GM12878 (cell line): ENCODE data around the gene AKAP13. TPM values are rescaled to one million over a fixed set of nuclear protein-coding genes. Genes with fewer than 3 reads are reported as not detected.

Experiments
- ATAC-seq: fragments of 200-7000 bp; cut with Tn5 transposase; 3 replicates; pipeline ENCODE4 v1.9.1; 2020; ENCODE audit warnings: mild to moderate bottlenecking, moderate library complexity
- BruUV-seq: library from RNA; stranded (reverse); fragments of 400-500 nt; replicated peaks from 2 replicates; lab custom pipeline; 2021; lab: Mats Ljungman, UMichigan
- CTCF ChIA-PET: fragments of 300-600 bp; sonication (Branson Sonifier 250); formaldehyde crosslinking; extraction: SDS; loops from one replicate; lab custom pipeline; 2021; ENCODE audit warnings: inconsistent platforms; lab: Yijun Ruan, JAX
- POLR2A ChIA-PET: fragments of 350-600 bp; formaldehyde crosslinking; extraction: SDS; loops from one replicate; lab custom pipeline; 2021; ENCODE audit warnings: inconsistent platforms; lab: Charles Lee
- RAD21 ChIA-PET: fragments of 300-600 bp; sonication (Branson Sonifier 250); formaldehyde crosslinking; loops from one replicate; lab custom pipeline; 2023; ENCODE audit warnings: antibody characterized with exemption; ENCODE audit not compliant: unreplicated experiment; lab: Charles Lee
- SMC1A ChIA-PET: fragments of 300-600 bp; sonication (Branson Sonifier 250); formaldehyde crosslinking; loops from one replicate; lab custom pipeline; 2023; ENCODE audit not compliant: unreplicated experiment, uncharacterized antibody; lab: Charles Lee
- DNase-seq: peaks from one replicate; pipeline ENCODE4 v3.0.0-alpha.2; 2011; ENCODE audit warnings: low read depth, low spot score
- FAIRE-seq: peaks from 3 replicates; lab custom pipeline; 2011; peaks lifted over from hg19 to GRCh38; lab: Jason Lieb, UNC
- H2AFZ ChIP-seq: 2 replicates; pipeline ENCODE4 v1.6.0; 2011; ENCODE audit warnings: low read depth, low read length, control low read depth; ENCODE audit not compliant: control insufficient read depth
- H3K27ac ChIP-seq: 2 replicates; pipeline ENCODE4 v1.5.1; 2011; ENCODE audit warnings: control low read depth; ENCODE audit not compliant: control insufficient read depth, insufficient read depth
- H3K27me3 ChIP-seq, 2 experiments: replicated peaks in 1 of 2; 2 replicates each; pipeline versions ENCODE4 v1.6.0 to v1.6.1; 2011; ENCODE audit warnings: low read length in 1 of 2; ENCODE audit not compliant: control insufficient read depth in 2 of 2, insufficient read depth in 2 of 2
- H3K36me3 ChIP-seq, 2 experiments: 2 replicates each; pipeline ENCODE4 v1.5.1; 2011; ENCODE audit warnings: low read length in 1 of 2; ENCODE audit not compliant: control insufficient read depth in 2 of 2, insufficient read depth in 2 of 2
- H3K4me1 ChIP-seq: 2 replicates; pipeline ENCODE4 v1.6.1; 2011; ENCODE audit warnings: mild to moderate bottlenecking, low read length, moderate library complexity, mixed read lengths; ENCODE audit not compliant: control insufficient read depth, insufficient read depth
- H3K4me2 ChIP-seq: 2 replicates; pipeline ENCODE4 v1.6.0; 2011; ENCODE audit warnings: control low read depth; ENCODE audit not compliant: control insufficient read depth, insufficient read depth
- H3K4me3 ChIP-seq: fragments of 200-600 bp; sonication (generic); 2 replicates; pipeline ENCODE4 v1.5.1; 2016
- H3K79me2 ChIP-seq: 2 replicates; pipeline ENCODE4 v1.6.0; 2011; ENCODE audit warnings: low read length; ENCODE audit not compliant: control insufficient read depth, insufficient read depth
- H3K9ac ChIP-seq: 2 replicates; pipeline ENCODE4 v1.8.0; 2011; ENCODE audit warnings: low read length, control low read depth, mixed read lengths; ENCODE audit not compliant: control insufficient read depth, insufficient read depth
- H3K9me3 ChIP-seq: replicated peaks from 3 replicates; pipeline ENCODE4 v1.5.1; 2011; ENCODE audit warnings: mild to moderate bottlenecking, low read length; ENCODE audit not compliant: control insufficient read depth, insufficient read depth
- H4K20me1 ChIP-seq: 2 replicates; pipeline ENCODE4 v1.6.0; 2011; ENCODE audit not compliant: control insufficient read depth, insufficient read depth
- BCLAF1 ChIP-seq: fragments of 450-650 bp; IDR thresholded peaks from 2 replicates; pipeline ENCODE4 v1.6.1; 2017; ENCODE audit warnings: antibody characterized with exemption, mild to moderate bottlenecking, moderate library complexity
- CEBPZ ChIP-seq: fragments of 150-350 bp; IDR thresholded peaks from 2 replicates; pipeline ENCODE4 v1.6.1; 2016; ENCODE audit warnings: low read depth, low read length
- E4F1 ChIP-seq: fragments of 450-650 bp; IDR thresholded peaks from 2 replicates; pipeline ENCODE4 v1.6.1; 2018; ENCODE audit warnings: borderline replicate concordance, mild to moderate bottlenecking; ENCODE audit not compliant: partially characterized antibody
- ESRRA ChIP-seq: IDR thresholded peaks from 2 replicates; pipeline ENCODE4 v1.6.1; 2012; ENCODE audit warnings: mild to moderate bottlenecking, low read length, improper control_type of control experiment
- JUND ChIP-seq: IDR thresholded peaks from 2 replicates; pipeline ENCODE4 v1.6.1; 2012; ENCODE audit warnings: low read depth, mild to moderate bottlenecking, low read length, improper control_type of control experiment, moderate library complexity
- MAX ChIP-seq: IDR thresholded peaks from 2 replicates; pipeline ENCODE4 v1.6.1; 2012; ENCODE audit warnings: low read depth, low read length, improper control_type of control experiment
- MLLT1 ChIP-seq: fragments of 450-650 bp; IDR thresholded peaks from 2 replicates; pipeline ENCODE4 v1.6.1; 2016; ENCODE audit warnings: mild to moderate bottlenecking
- MTA2 ChIP-seq: fragments of 450-650 bp; IDR thresholded peaks from 2 replicates; pipeline ENCODE4 v1.6.1; 2016; ENCODE audit warnings: low read depth, mild to moderate bottlenecking, moderate library complexity
- SUZ12 ChIP-seq: fragments of 200-600 bp; sonication (generic); IDR thresholded peaks from one replicate; pipeline ENCODE4 v1.6.1; 2018; ENCODE audit warnings: antibody characterized with exemption, mild to moderate bottlenecking; ENCODE audit not compliant: unreplicated experiment
- TCF7 ChIP-seq: IDR thresholded peaks from 2 replicates; pipeline ENCODE4 v1.6.1; 2014; ENCODE audit warnings: antibody characterized with exemption, borderline replicate concordance
- WRNIP1 ChIP-seq: IDR thresholded peaks from 2 replicates; pipeline ENCODE4 v1.6.1; 2011; ENCODE audit warnings: low read depth, low read length, improper control_type of control experiment, borderline replicate concordance
- WGBS: methylation state at CpG from one replicate; pipeline ENCODE4 v1.1.6; 2016; ENCODE audit warnings: low lambda C conversion rate; ENCODE audit not compliant: insufficient replicate concordance, insufficient coverage; ENCODE audit errors: missing lambda C conversion rate; 5-methylcytosine and 5-hydroxymethylcytosine counted together
- in situ Hi-C: fragments of 300-500 bp; cut with MboI; formaldehyde crosslinking; loops from 9 replicates; pipeline ENCODE4 v1.14.3; 2018; ENCODE audit warnings: mixed read lengths
- intact Hi-C: fragments of 100-400 bp; cut with micrococcal nuclease; formaldehyde crosslinking; loops from one replicate; pipeline ENCODE4 v1.14.2; 2022; ENCODE audit not compliant: unreplicated experiment
- polyA plus RNA-seq, 11 experiments: library from polyadenylated mRNA; depleted of rRNA in 4 of 11; unstranded in 6 of 11; stranded (reverse) in 5 of 11; fragments of >200 nt; fragmentation: Nextera tagmentation in 4 of 11; fragmentation: Illumina TruSeq in 1 of 11; extraction: Ambion mirVana in 4 of 11; extraction: Trizol in 1 of 11; gene quantifications; 1 replicate in 1 of 11; 2 replicates in 10 of 11; pipeline versions ENCODE4 v1.2.1 to v1.2.3, GENCODE V29; 2011 to 2016; ENCODE audit warnings: inconsistent platforms in 2 of 11, missing spikeins in 2 of 11, low read depth in 1 of 11
- total RNA-seq, 4 experiments: library from RNA; depleted of rRNA in 3 of 4; stranded (reverse); fragments of >200 nt in 3 of 4; fragmentation: Illumina TruSeq in 1 of 4; extraction: Trizol in 1 of 4; gene quantifications; 2 replicates each; pipeline versions ENCODE4 v1.2.1 to v1.2.3, GENCODE V29; 2013 to 2021

The AKAP13 gene
- total and polyA plus RNA-seq, 10 of the 15 experiments (the other 5 are each of a cell fraction or from before 2014, with no cell fraction given), result 14.4 to 74.9 (median 55.1) TPM

GRCh38 chr15:85607141-85607806 is 226.9 kb downstream of the AKAP13 start (continued):
- TF ChIP-seq CEBPZ (no peak), JUND (no peak), SUZ12 (no peak), TCF7 (no peak), MTA2 (no peak)

- Histone ChIP-seq H3K4me3 (no peak overlapping the region), H3K9me3 (no peaks in the 10 kb centered on the region), H3K27ac (no peak overlapping the region), H3K36me3 (peaks cover 0 to 8% of the 10 kb centered on the region in 2 experiments; a peak in 3 of 4 replicates), H3K9ac (no peak overlapping the region), H3K79me2 (no peaks in the 10 kb centered on the region), H3K27me3 (no peaks in the 10 kb centered on the region), H4K20me1 (no peaks in the 10 kb centered on the region), H3K4me2 (no peak overlapping the region), H2AFZ (no peak overlapping the region), H3K4me1 (no peaks in the 10 kb centered on the region)
- 95% methylated on average over 1 of the region's 1 CpG for WGBS
- intact Hi-C loops, result no loop called here
- ChIA-PET CTCF (interaction anchor here (1.5 kb wide), 1 partner anchor 9 kb away, joined by 4 read pairs; no protein-coding TSS in a partner anchor), RAD21 (no interaction called here), POLR2A (no interaction called here), SMC1A (interaction anchor here (0.6 to 1.3 kb wide), 3 partner anchors 9 to 600 kb away, joined by 3 to 5 read pairs (median 3); no protein-coding TSS in a partner anchor)
- in situ Hi-C loops, result no loop called here
- BruUV-seq, result no TSS peak
- DNase-seq (no peak), ATAC-seq (no peak), FAIRE-seq (no peak)
- TF ChIP-seq BCLAF1 (no peak), MLLT1 (no peak), E4F1 (no peak), WRNIP1 (no peak), ESRRA (no peak), MAX (no peak)
These were observed 227.4 kb downstream of the AKAP13 start for GRCh38 chr15:85607842-85608241.
